Epithelial cell of esophagus (primary cell): Measurements from ENCODE around the gene ZNF790.
A peak's percentile ranks its signal among the peaks of the same experiment; 100 is the strongest.

Experiments used
- DNase-seq: peaks from one replicate; pipeline ENCODE4 v3.0.0; 2010; ENCODE audit warnings: low read depth
- H3K4me3 ChIP-seq: 2 replicates; pipeline ENCODE4 v1.5.1; 2011; ENCODE audit warnings: mild to moderate bottlenecking, low read length, control low read depth
- CTCF ChIP-seq: IDR thresholded peaks from 2 replicates; pipeline ENCODE4 v1.5.1; 2011; ENCODE audit warnings: low read depth, mild to moderate bottlenecking, low read length, control low read depth, inconsistent platforms; ENCODE audit not compliant: insufficient read depth; ENCODE audit errors: missing control alignments

The ZNF790 gene

GRCh38 chr19:36807029-36807428 is 31.2 kb downstream of the ZNF790 start:
- no peak for TF ChIP-seq CTCF
- no peak for DNase-seq
- H3K4me3 ChIP-seq, result no peak overlapping the region

GRCh38 chr19:36805364-36805763 is 32.8 kb downstream of the ZNF790 start:
- no peak overlapping the region for H3K4me3 ChIP-seq
- no peak for DNase-seq
- no peak for TF ChIP-seq CTCF

GRCh38 chr19:36797786-36798108 is 40.4 kb downstream of the ZNF790 start:
- no peak for DNase-seq
- H3K4me3 ChIP-seq, result peak overlapping the region; percentile 94
- TF ChIP-seq CTCF, result no peak

- no peak for DNase-seq
- peak overlapping the region; percentile 94 for H3K4me3 ChIP-seq
- TF ChIP-seq CTCF, result no peak
Observed at GRCh38 chr19:36796714-36796992, 41.5 kb downstream of the ZNF790 start.

GRCh38 chr19:36791420-36792141 is 46.6 kb downstream of the ZNF790 start:
- peak; percentile 38 for DNase-seq

GRCh38 chr19:36775768-36776167 is 62.4 kb downstream of the ZNF790 start:
- H3K4me3 ChIP-seq, result peak overlapping the region; percentile 25
- TF ChIP-seq CTCF, result no peak
- no peak for DNase-seq

More at GRCh38 chr19:36791420-36792141, 46.6 kb downstream of the ZNF790 start:
- peak overlapping the region; percentile 14 for H3K4me3 ChIP-seq

- TF ChIP-seq CTCF, result no peak
- DNase-seq, result no peak
- H3K4me3 ChIP-seq, result peak overlapping the region; percentile 94
Observed at GRCh38 chr19:36773223-36773579, 65.0 kb downstream of the ZNF790 start.
